ENCODE measurements around the gene HOXD11. TPM values are rescaled to one million over a fixed set of nuclear protein-coding genes. Genes with fewer than 3 reads are reported as not detected.

Gene HOXD11
- total RNA-seq = not detected
- polyA plus RNA-seq = not detected
- long read RNA-seq, donor 1 = 0 reads
- long read RNA-seq, donor 2 = 0 reads
- long read RNA-seq, donor 3 = 0 reads

DNA sequence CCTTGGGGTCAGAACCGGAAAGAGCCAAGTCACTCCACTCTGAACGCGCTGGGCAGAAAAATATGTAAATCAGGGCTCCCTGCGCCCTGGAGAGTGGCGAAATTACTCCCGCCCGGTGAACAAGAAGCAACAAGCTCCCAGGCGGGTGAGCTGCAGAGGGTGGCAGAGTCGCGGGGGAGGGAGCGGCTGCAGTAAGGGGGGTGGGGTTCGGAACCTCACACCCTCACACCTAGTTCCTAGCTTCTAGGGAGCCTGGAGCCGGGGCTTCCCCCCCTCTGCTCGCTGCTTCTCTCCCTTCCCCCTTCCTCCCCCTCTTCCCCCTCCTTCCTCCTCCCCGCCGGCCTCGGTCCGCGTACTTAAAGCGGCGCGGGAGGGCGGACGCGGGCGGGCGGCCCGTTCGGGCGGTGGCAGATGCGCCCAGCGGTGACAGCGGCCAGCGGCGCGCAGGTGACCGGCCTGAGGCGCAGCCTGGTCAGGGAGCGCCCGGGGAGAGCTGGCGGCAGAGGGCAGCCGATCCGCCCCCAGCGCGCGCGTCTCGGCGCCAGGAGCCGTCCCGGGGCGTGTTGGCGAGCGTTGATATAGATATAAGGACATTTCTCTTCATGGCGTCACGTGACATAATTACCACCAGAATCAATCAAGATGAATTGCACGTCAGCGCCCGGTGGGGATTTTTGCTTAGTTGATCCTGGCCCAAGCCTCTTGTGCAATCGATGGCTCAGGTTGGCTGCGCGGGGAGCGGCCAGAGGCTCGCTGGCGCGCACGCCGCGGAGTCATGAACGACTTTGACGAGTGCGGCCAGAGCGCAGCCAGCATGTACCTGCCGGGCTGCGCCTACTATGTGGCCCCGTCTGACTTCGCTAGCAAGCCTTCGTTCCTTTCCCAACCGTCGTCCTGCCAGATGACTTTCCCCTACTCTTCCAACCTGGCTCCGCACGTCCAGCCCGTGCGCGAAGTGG lies at the start of gene HOXD11:
HOXD11 (plus strand) TSS at position 700 of the 959 bp plus-strand sequence; CDS start at position 776, 76 bp downstream.
- WGBS, 4 donors = 2 to 5% (median 3%) methylated on average over 12 to 85 of the region's 85 CpGs
- ATAC-seq = peak in 1 of 4 donors; percentile 18

DNA sequence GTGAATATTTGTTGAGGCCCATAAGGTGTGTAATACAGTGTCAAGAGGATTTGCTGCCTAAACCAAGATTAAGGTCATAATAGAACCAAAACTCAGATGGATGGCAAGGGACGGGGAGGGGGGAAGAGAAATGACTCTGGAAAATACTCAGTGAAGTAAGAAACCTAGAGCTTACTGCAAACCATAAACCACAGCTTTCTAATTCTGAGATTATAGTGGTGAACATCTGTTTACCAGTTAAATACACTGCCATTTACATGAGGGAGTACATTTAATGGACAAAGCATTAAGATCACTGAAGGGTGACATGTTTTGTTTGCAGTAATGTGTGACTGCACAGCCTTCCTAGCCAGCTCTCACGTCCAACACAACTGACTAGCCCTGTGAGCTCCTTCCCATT lies 43.1 kb upstream of the HOXD11 start:
- DNase-seq (no peak), ATAC-seq (no peak)
- Histone ChIP-seq H3K9me3 (no peaks in the 10 kb centered on the region), H3K27ac (no peak overlapping the region), H3K36me3 (no peaks in the 10 kb centered on the region), H3K27me3 (peaks cover 21 to 90% (median 37%) of the 10 kb centered on the region in 9 donors), H3K4me3 (no peak overlapping the region), H3K4me1 (peaks cover 0 to 22% (median 7%) of the 10 kb centered on the region in 12 donors)
- no peak for TF ChIP-seq POLR2A (IDR thresholded peaks at IDR 0.05)
- TF ChIP-seq, protein P1, sequence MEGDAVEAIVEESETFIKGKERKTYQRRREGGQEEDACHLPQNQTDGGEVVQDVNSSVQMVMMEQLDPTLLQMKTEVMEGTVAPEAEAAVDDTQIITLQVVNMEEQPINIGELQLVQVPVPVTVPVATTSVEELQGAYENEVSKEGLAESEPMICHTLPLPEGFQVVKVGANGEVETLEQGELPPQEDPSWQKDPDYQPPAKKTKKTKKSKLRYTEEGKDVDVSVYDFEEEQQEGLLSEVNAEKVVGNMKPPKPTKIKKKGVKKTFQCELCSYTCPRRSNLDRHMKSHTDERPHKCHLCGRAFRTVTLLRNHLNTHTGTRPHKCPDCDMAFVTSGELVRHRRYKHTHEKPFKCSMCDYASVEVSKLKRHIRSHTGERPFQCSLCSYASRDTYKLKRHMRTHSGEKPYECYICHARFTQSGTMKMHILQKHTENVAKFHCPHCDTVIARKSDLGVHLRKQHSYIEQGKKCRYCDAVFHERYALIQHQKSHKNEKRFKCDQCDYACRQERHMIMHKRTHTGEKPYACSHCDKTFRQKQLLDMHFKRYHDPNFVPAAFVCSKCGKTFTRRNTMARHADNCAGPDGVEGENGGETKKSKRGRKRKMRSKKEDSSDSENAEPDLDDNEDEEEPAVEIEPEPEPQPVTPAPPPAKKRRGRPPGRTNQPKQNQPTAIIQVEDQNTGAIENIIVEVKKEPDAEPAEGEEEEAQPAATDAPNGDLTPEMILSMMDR (IDR thresholded peaks at IDR 0.05) = no peak
- intact Hi-C loops (cut with DNase I) = no loop called here
- 53 to 78% (median 68%) methylated on average over 2 of the region's 2 CpGs for WGBS, 4 donors

More for the DNA sequence above, at the start of gene HOXD11:
- H3K27ac ChIP-seq = peak within 1 kb of the TSS in 1 of 12 donors; percentile 90
- no peak for TF ChIP-seq POLR2A (IDR thresholded peaks at IDR 0.05)
- TF ChIP-seq, protein P1 (IDR thresholded peaks at IDR 0.05) = no peak
- DNase-seq = peak in 1 of 5 donors; percentile 17
- intact Hi-C loops (cut with DNase I) = no loop called here
- no peaks in the 10 kb centered on the region for H3K9me3 ChIP-seq
- H3K27me3 ChIP-seq = peaks cover 89 to 99% (median 96%) of the 10 kb centered on the region in 9 donors
- no peaks in the 10 kb centered on the region for H3K36me3 ChIP-seq
- H3K4me3 ChIP-seq = peak within 1 kb of the TSS in 8 of 12 donors; percentile 0 to 33 (median 14)
- H3K4me1 ChIP-seq = peaks cover 0 to 42% (median 10%) of the 10 kb centered on the region in 12 donors

DNA sequence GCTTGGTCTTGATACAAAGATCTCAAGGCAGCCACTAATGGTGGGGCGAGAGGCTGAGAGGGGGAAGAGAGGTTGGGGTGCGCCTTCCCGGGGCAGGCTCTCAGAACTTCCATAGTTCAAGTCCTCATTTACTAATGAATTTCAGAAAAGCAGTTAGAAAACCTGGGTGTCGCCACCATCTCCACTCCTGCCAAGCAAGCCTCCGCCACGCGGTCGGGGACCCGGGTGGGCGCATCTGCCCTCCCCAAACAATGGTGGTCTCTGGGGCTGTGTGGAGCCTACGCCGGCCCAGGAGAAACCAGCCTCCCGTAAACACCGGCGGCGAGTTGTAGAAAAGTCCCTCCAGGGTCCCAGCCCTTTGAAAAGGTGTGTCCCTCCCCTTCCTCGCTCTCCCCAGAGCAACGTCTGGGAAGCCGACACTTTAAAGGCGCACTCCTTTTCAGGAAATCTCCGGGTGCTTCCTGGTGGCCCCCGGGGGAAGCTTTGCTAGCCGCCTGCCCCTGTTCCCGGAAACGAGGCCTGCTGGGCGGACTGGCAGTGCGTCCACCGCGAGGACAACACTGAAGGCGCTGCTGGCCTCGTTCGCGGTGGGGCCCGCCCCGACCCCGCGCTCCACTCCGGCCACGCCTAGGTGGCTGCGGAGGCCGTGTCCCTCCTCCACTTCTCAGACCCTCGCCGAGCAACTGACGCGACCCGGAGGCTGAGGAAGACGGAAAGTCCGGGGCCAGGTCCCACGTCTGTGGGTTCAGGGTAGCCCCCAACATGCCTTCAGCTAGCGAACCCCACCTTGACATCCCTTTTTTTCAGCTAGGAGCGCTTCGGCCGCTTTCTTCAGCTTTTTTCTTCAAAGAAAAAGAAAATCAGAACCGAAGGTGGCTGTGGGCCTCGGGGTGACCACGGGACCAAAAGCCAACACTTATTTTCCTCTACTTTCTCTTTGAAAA lies 40.2 kb upstream of the HOXD11 start:
- H3K4me3 ChIP-seq = peak overlapping the region in 9 of 12 donors; percentile 13 to 43 (median 29)
- DNase-seq (no peak), ATAC-seq (no peak)
- no peaks in the 10 kb centered on the region for H3K36me3 ChIP-seq
- intact Hi-C loops (cut with DNase I) = no loop called here
- H3K27ac ChIP-seq = no peak overlapping the region
- peaks cover 0 to 26% (median 7%) of the 10 kb centered on the region in 12 donors for H3K4me1 ChIP-seq
- H3K9me3 ChIP-seq = no peaks in the 10 kb centered on the region
- 33 to 45% (median 34%) methylated on average over 54 to 56 of the region's 56 CpGs for WGBS, 4 donors
- peaks cover 48 to 100% (median 65%) of the 10 kb centered on the region in 9 donors for H3K27me3 ChIP-seq
- no peak for TF ChIP-seq POLR2A (IDR thresholded peaks at IDR 0.05)
- TF ChIP-seq, protein P1 (IDR thresholded peaks at IDR 0.05) = no peak

All from heart left ventricle (tissue), 16 donors.